ENCODE measurements around the gene SLC22A7. TPM values are rescaled to one million over a fixed set of nuclear protein-coding genes. Genes with fewer than 3 reads are reported as not detected.

SLC22A7 gene
- total RNA-seq, 4 donors from 2014 or later = not detected

GRCh38 chr6:43328528-43328927 is 30.5 kb downstream of the SLC22A7 start:
- Histone ChIP-seq H3K4me3 (no peak overlapping the region), H3K4me1 (no peaks in the 10 kb centered on the region), H3K36me3 (no peaks in the 10 kb centered on the region), H3K9me3 (no peaks in the 10 kb centered on the region), H3K27me3 (no peaks in the 10 kb centered on the region), H3K27ac (no peak overlapping the region)
- 43% methylated on average over 1 of the region's 1 CpG; no CpG with 5 or more reads in 1 of the 2 donors for WGBS, 2 donors (ENCODE audit: low coverage in 1 of 2)
- intact Hi-C loops (cut with DNase I; ENCODE audit: low total_unique reads) = no loop called here
- no peak for TF ChIP-seq CTCF (IDR thresholded peaks at IDR 0.05)
- TF ChIP-seq POLR2AphosphoS5 (IDR thresholded peaks at IDR 0.05) = no peak
- no peak for TF ChIP-seq POLR2A (IDR thresholded peaks at IDR 0.05)
- no peak for TF ChIP-seq EP300 (IDR thresholded peaks at IDR 0.05; ENCODE audit: low read depth)
- in situ Hi-C loops (cut with MboI; ENCODE audit: low pct_ligation_motif_present in 1 of 4, low pct_unique_long_range_greater_than_20kb in 1 of 4, low sequenced_read_pairs in 3 of 4) = no loop called here
- no peak for DNase-seq

- intact Hi-C loops (cut with DNase I; ENCODE audit: low total_unique reads) = loop anchor here (5.0 kb wide), 1 partner anchor 69 kb away; no protein-coding TSS in a partner anchor
These were observed 33.4 kb downstream of the SLC22A7 start for GRCh38 chr6:43331470-43331869.

GRCh38 chr6:43331891-43332290 is 33.8 kb downstream of the SLC22A7 start:
- H3K9me3 ChIP-seq = no peaks in the 10 kb centered on the region
- intact Hi-C loops (cut with DNase I; ENCODE audit: low total_unique reads) (loop anchor here (5.0 kb wide), 1 partner anchor 70 kb away; no protein-coding TSS in a partner anchor), in situ Hi-C loops (cut with MboI; ENCODE audit: low pct_ligation_motif_present in 1 of 4, low pct_unique_long_range_greater_than_20kb in 1 of 4, low sequenced_read_pairs in 3 of 4) (loop anchor here in 1 of 4 donors (10.0 kb wide), 1 partner anchor 67 kb away; no protein-coding TSS in a partner anchor)
- no peaks in the 10 kb centered on the region for H3K36me3 ChIP-seq
- 79 to 81% methylated on average over 4 of the region's 4 CpGs for WGBS, 2 donors (ENCODE audit: low coverage in 1 of 2)
- no peak overlapping the region for H3K27ac ChIP-seq
- no peaks in the 10 kb centered on the region for H3K27me3 ChIP-seq
- TF ChIP-seq EP300 (IDR thresholded peaks at IDR 0.05; ENCODE audit: low read depth) = no peak
- no peak for TF ChIP-seq POLR2AphosphoS5 (IDR thresholded peaks at IDR 0.05)
- TF ChIP-seq POLR2A (IDR thresholded peaks at IDR 0.05) = no peak
- TF ChIP-seq CTCF (IDR thresholded peaks at IDR 0.05) = no peak
- H3K4me3 ChIP-seq = no peak overlapping the region
- no peak for DNase-seq
- H3K4me1 ChIP-seq = peaks cover 0 to 26% (median 10%) of the 10 kb centered on the region in 4 donors

More at GRCh38 chr6:43331470-43331869, 33.4 kb downstream of the SLC22A7 start:
- H3K4me1 ChIP-seq = peaks cover 0 to 25% (median 10%) of the 10 kb centered on the region in 4 donors
- in situ Hi-C loops (cut with MboI; ENCODE audit: low pct_ligation_motif_present in 1 of 4, low pct_unique_long_range_greater_than_20kb in 1 of 4, low sequenced_read_pairs in 3 of 4) = loop anchor here in 1 of 4 donors (10.0 kb wide), 1 partner anchor 67 kb away; no protein-coding TSS in a partner anchor
- no peak overlapping the region for H3K27ac ChIP-seq
- no peaks in the 10 kb centered on the region for H3K9me3 ChIP-seq
- WGBS, 2 donors (ENCODE audit: low coverage in 1 of 2) = 60% methylated on average over 1 of the region's 1 CpG; no CpG with 5 or more reads in 1 of the 2 donors
- no peak overlapping the region for H3K4me3 ChIP-seq
- no peaks in the 10 kb centered on the region for H3K27me3 ChIP-seq
- DNase-seq = no peak
- TF ChIP-seq EP300 (IDR thresholded peaks at IDR 0.05; ENCODE audit: low read depth) = no peak
- no peak for TF ChIP-seq POLR2A (IDR thresholded peaks at IDR 0.05)
- TF ChIP-seq CTCF (IDR thresholded peaks at IDR 0.05) = no peak
- no peak for TF ChIP-seq POLR2AphosphoS5 (IDR thresholded peaks at IDR 0.05)
- no peaks in the 10 kb centered on the region for H3K36me3 ChIP-seq

GRCh38 chr6:43334466-43335095 is 36.5 kb downstream of the SLC22A7 start:
- H3K9me3 ChIP-seq = no peaks in the 10 kb centered on the region
- no peak overlapping the region for H3K4me3 ChIP-seq
- no peak for TF ChIP-seq EP300 (IDR thresholded peaks at IDR 0.05; ENCODE audit: low read depth)
- TF ChIP-seq CTCF (IDR thresholded peaks at IDR 0.05) = peak; percentile 52 to 81 (median 60)
- TF ChIP-seq POLR2AphosphoS5 (IDR thresholded peaks at IDR 0.05) = no peak
- no peak for TF ChIP-seq POLR2A (IDR thresholded peaks at IDR 0.05)
- H3K27me3 ChIP-seq = no peaks in the 10 kb centered on the region
- H3K36me3 ChIP-seq = peaks cover 0 to 10% (median 3%) of the 10 kb centered on the region in 4 donors
- peak overlapping the region; percentile 7 to 65 (median 46) for H3K27ac ChIP-seq
- intact Hi-C loops (cut with DNase I; ENCODE audit: low total_unique reads) (loop anchor here (5.0 kb wide), 1 partner anchor 72 kb away; no protein-coding TSS in a partner anchor), in situ Hi-C loops (cut with MboI; ENCODE audit: low pct_ligation_motif_present in 1 of 4, low pct_unique_long_range_greater_than_20kb in 1 of 4, low sequenced_read_pairs in 3 of 4) (loop anchor here in 1 of 4 donors (10.0 kb wide), 1 partner anchor 70 kb away; no protein-coding TSS in a partner anchor)
- WGBS, 2 donors (ENCODE audit: low coverage in 1 of 2) = 10 to 37% methylated on average over 2 of the region's 2 CpGs
- peaks cover 0 to 26% (median 10%) of the 10 kb centered on the region in 4 donors for H3K4me1 ChIP-seq
- DNase-seq = no peak
